ENCODE measurements around the gene PFN3.

The PFN3 gene

DNA sequence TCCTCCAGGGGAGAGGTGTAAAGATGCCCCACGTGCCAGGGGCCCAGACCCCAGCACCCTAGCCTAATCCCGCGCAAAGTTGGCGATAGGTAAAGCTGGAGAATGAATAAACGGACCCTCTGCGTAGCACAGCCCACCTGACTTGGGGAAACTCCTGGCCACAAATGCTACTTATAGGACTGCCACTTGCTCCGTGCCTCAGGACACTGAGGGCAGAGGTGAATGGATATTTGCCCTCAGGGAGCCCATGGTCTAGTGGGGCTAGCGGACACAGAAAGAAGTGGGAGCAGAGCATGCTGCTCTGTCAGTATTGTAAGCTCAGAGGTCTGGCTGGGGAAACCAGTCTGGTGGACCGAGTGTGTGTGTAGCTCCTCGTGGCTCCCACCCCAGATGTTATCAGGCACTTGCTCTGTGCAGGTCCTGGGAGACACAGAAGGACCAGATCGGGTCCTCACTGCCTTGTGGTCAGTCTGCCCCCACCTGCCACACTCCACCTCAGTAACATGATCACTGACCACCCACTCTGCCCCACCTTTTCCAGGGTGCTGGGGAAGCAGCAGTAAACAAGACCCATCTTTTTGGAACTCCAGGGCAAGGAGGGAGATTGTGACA, 26.9 kb upstream of the PFN3 start:
- no peak for TF ChIP-seq CTCF (IDR thresholded peaks at IDR 0.05)
- H3K4me1 ChIP-seq, result peaks cover 17% of the 10 kb centered on the region
- no peak overlapping the region for H3K27ac ChIP-seq

GRCh38 chr5:177426566-177427210, 26.2 kb upstream of the PFN3 start, which contains the start of gene GRK6:
GRK6 (plus strand) TSS chr5:177426676; CDS start chr5:177426846, 170 bp downstream.
- H3K9me3 ChIP-seq (ENCODE audit: control insufficient read depth, low read length), result no peaks in the 10 kb centered on the region
- peaks cover 17% of the 10 kb centered on the region for H3K4me1 ChIP-seq

More for the DNA sequence above, 26.9 kb upstream of the PFN3 start:
- Histone ChIP-seq H3K9me3 (ENCODE audit: control insufficient read depth, low read length) (no peaks in the 10 kb centered on the region), H2AFZ (peak overlapping the region; percentile 73), H3K4me2 (ENCODE audit: low read length) (peak overlapping the region; percentile 92), H3K4me3 (ENCODE audit: low read depth, low read length) (peak overlapping the region; percentile 67), H3K9ac (peak overlapping the region; percentile 32), H3K36me3 (ENCODE audit: control insufficient read depth, insufficient read depth, low read length) (no peaks in the 10 kb centered on the region), H3K79me2 (no peaks in the 10 kb centered on the region), H3K27me3 (ENCODE audit: control insufficient read depth, insufficient read depth, low read length) (no peaks in the 10 kb centered on the region)

DNA sequence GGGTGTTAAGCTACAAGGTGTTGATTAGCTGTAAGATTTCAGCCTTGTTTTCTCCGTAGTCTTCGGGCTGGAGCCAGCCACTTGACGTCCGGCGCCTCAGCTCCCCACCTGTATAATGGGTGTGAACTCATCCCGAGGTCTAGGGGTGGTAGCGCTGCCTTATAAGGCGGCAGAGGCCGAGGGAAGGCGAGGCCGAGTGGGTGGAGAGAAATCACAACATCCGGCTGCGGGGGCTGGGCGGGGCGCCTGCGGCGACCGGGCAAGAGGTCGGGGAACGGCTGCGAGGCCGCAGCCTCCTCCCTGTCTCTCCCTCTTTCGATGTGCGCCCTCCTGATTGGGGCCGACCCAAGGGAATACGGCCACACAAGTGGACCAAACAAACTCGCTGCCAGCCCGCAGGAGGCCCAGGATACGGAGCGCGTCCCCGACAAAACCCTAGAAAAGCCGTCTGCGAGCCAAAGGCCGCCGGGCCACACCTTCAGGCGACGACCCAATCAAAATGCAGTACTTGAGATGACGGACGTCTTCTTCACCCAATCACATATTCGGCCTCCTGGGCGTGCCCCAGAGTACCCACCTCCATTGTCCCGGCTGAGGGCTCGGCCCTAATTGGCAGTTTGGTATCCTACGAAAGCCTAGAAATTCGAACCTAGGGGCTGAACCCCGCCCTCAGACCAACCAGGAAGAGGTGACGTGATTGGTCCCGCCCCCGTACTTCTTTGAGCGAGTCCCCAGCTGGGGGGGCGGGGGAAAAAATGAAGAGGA, 25.5 kb upstream of the PFN3 start:
- peak overlapping the region; percentile 95 for H3K27ac ChIP-seq
- peaks cover 17% of the 10 kb centered on the region for H3K4me1 ChIP-seq
- peak overlapping the region; percentile 48 for H3K4me2 ChIP-seq (ENCODE audit: low read length)
- H2AFZ ChIP-seq, result peak overlapping the region; percentile 89
- peak overlapping the region; percentile 62 for H3K4me3 ChIP-seq (ENCODE audit: low read depth, low read length)
- no peaks in the 10 kb centered on the region for H3K36me3 ChIP-seq (ENCODE audit: control insufficient read depth, insufficient read depth, low read length)
- peak; percentile 8 for TF ChIP-seq CTCF (IDR thresholded peaks at IDR 0.05)
- H3K79me2 ChIP-seq, result no peaks in the 10 kb centered on the region
- H3K9ac ChIP-seq, result no peak overlapping the region
- no peaks in the 10 kb centered on the region for H3K9me3 ChIP-seq (ENCODE audit: control insufficient read depth, low read length)
- no peaks in the 10 kb centered on the region for H3K27me3 ChIP-seq (ENCODE audit: control insufficient read depth, insufficient read depth, low read length)

More at GRCh38 chr5:177426566-177427210, 26.2 kb upstream of the PFN3 start, which contains the start of gene GRK6:
- H3K27ac ChIP-seq, result peak within 1 kb of the TSS; percentile 95
- no peaks in the 10 kb centered on the region for H3K36me3 ChIP-seq (ENCODE audit: control insufficient read depth, insufficient read depth, low read length)
- peak within 1 kb of the TSS; percentile 67 for H3K4me3 ChIP-seq (ENCODE audit: low read depth, low read length)
- no peaks in the 10 kb centered on the region for H3K27me3 ChIP-seq (ENCODE audit: control insufficient read depth, insufficient read depth, low read length)
- no peaks in the 10 kb centered on the region for H3K79me2 ChIP-seq
- H2AFZ ChIP-seq, result peak within 1 kb of the TSS; percentile 89
- H3K4me2 ChIP-seq (ENCODE audit: low read length), result peak within 1 kb of the TSS; percentile 92
- no peak for TF ChIP-seq CTCF (IDR thresholded peaks at IDR 0.05)
- H3K9ac ChIP-seq, result peak within 1 kb of the TSS; percentile 32

- peaks cover 17% of the 10 kb centered on the region for H3K4me1 ChIP-seq
- TF ChIP-seq CTCF (IDR thresholded peaks at IDR 0.05), result no peak
- no peaks in the 10 kb centered on the region for H3K36me3 ChIP-seq (ENCODE audit: control insufficient read depth, insufficient read depth, low read length)
- H3K27me3 ChIP-seq (ENCODE audit: control insufficient read depth, insufficient read depth, low read length), result no peaks in the 10 kb centered on the region
- H3K9me3 ChIP-seq (ENCODE audit: control insufficient read depth, low read length), result no peaks in the 10 kb centered on the region
- H3K27ac ChIP-seq, result peak overlapping the region; percentile 95
- H3K4me2 ChIP-seq (ENCODE audit: low read length), result peak overlapping the region; percentile 48
- no peak overlapping the region for H3K9ac ChIP-seq
- no peaks in the 10 kb centered on the region for H3K79me2 ChIP-seq
- H3K4me3 ChIP-seq (ENCODE audit: low read depth, low read length), result peak overlapping the region; percentile 62
- peak overlapping the region; percentile 89 for H2AFZ ChIP-seq
These were observed 24.8 kb upstream of the PFN3 start for GRCh38 chr5:177425196-177425800.

Measured in parathyroid adenoma (tissue), 2 donors.